ENCODE measurements around the gene KPNA2. TPM values are rescaled to one million over a fixed set of nuclear protein-coding genes. Genes with fewer than 3 reads are reported as not detected.

The KPNA2 gene
- total and polyA plus RNA-seq, 2 of the 13 experiments (the other 11 are each of a cell fraction or from before 2014, with no cell fraction given): 111 to 305 TPM

GRCh38 chr17:68019675-68020408 is 15.7 kb upstream of the KPNA2 start (continued):
- TF ChIP-seq ZNF687 (CRISPR knock-in tag; IDR thresholded peaks at IDR 0.05): peak; percentile 99
- TF ChIP-seq HMG20A (CRISPR knock-in tag; IDR thresholded peaks at IDR 0.05; ENCODE audit: borderline replicate concordance): peak; percentile 53; the same call in 1 of the 2 replicates
- no peak for TF ChIP-seq SNRNP70 (IDR thresholded peaks at IDR 0.05; ENCODE audit: low read depth, low read length)
- TF ChIP-seq ZNF180 (CRISPR knock-in tag; IDR thresholded peaks at IDR 0.05; ENCODE audit: borderline replicate concordance, low read depth): peak; percentile 70; the same call in 1 of the 2 replicates
- TF ChIP-seq ZNF18 (CRISPR knock-in tag; IDR thresholded peaks at IDR 0.05; ENCODE audit: insufficient replicate concordance): peak; percentile 88
- TF ChIP-seq ZNF205 (CRISPR knock-in tag; IDR thresholded peaks at IDR 0.05): peak; percentile 95
- TF ChIP-seq NCOR1 (IDR thresholded peaks at IDR 0.05; ENCODE audit: borderline replicate concordance, low read length): peak; percentile 57; the same call in 1 of the 2 replicates
- TF ChIP-seq TERF1 (CRISPR knock-in tag; IDR thresholded peaks at IDR 0.05): 0 out of 2 replicates have a peak, but pooled peaks have one; percentile 58
- TF ChIP-seq MEF2D (CRISPR knock-in tag; IDR thresholded peaks at IDR 0.05): peak; percentile 90
- TF ChIP-seq ZNF253 (CRISPR knock-in tag; IDR thresholded peaks at IDR 0.05; ENCODE audit: borderline replicate concordance): 0 out of 2 replicates have a peak, but pooled peaks have one; percentile 38
- peak in 1 of 2 experiments; percentile 59; a peak in 1 of 4 replicates for TF ChIP-seq REST (IDR thresholded peaks at IDR 0.05; ENCODE audit: borderline replicate concordance in 1 of 2, low read depth in 1 of 2, low read length in 2 of 2)
- TF ChIP-seq ZSCAN31 (CRISPR knock-in tag; IDR thresholded peaks at IDR 0.05; ENCODE audit: low read depth): peak; percentile 99
- TF ChIP-seq CHD4 (IDR thresholded peaks at IDR 0.05; ENCODE audit: borderline replicate concordance, low read length): no peak; the same call in 1 of the 2 replicates

All from HepG2 (cell line).